SK-N-SH (cell line): ENCODE results near the gene HOXA10. TPM values are rescaled to one million over a fixed set of nuclear protein-coding genes. Genes with fewer than 3 reads are reported as not detected.

Experiments used
- CTCF ChIA-PET: fragments of 300-600, 350-600 bp; formaldehyde crosslinking; extraction: SDS; loops from one replicate; lab custom pipeline; 2021; lab: Yijun Ruan, JAX
- POLR2A ChIA-PET: fragments of 350-600 bp; sonication (Branson Sonifier 250); formaldehyde crosslinking; extraction: SDS; loops from one replicate; lab custom pipeline; 2020; ENCODE audit warnings: antibody characterized with exemption, inconsistent platforms; lab: Yijun Ruan, JAX
- DNase-seq: peaks from one replicate; pipeline ENCODE4 v3.0.0; 2012
- H2AFZ ChIP-seq: fragments of 200-600 bp; sonication (generic); 2 replicates; pipeline ENCODE4 v1.8.1; 2016; ENCODE audit warnings: antibody characterized with exemption, mild to moderate bottlenecking, low read depth
- H3F3A ChIP-seq: fragments of 200-600 bp; sonication (generic); replicated peaks from 2 replicates; pipeline ENCODE3; 2016; ENCODE audit warnings: antibody characterized with exemption, mild to moderate bottlenecking; ENCODE audit not compliant: insufficient read depth
- H3K27ac ChIP-seq, 2 experiments: fragments of 200-500 bp in 1 of 2; fragments of 200-600 bp in 1 of 2; sonication (Bioruptor generic) in 1 of 2; sonication (generic), shearing (Covaris generic) in 1 of 2; 2 replicates each; pipeline versions ENCODE4 v1.5.1 to v1.6.1; 2014 to 2016; ENCODE audit warnings: low read depth in 2 of 2, inconsistent platforms in 1 of 2, low read length in 1 of 2, mild to moderate bottlenecking in 1 of 2, mixed read lengths in 1 of 2
- H3K27me3 ChIP-seq: fragments of 200-600 bp; sonication (generic), shearing (Covaris generic); 2 replicates; pipeline ENCODE4 v1.6.1; 2016; ENCODE audit warnings: mixed run types; ENCODE audit not compliant: insufficient read depth
- H3K36me3 ChIP-seq, 2 experiments: fragments of 200-500 bp in 1 of 2; fragments of 200-600 bp in 1 of 2; sonication (Bioruptor generic) in 1 of 2; sonication (generic) in 1 of 2; replicated peaks in 1 of 2; 2 replicates each; pipeline versions ENCODE3 to v1.5.1; 2014 to 2016; ENCODE audit warnings: low read length in 1 of 2, mild to moderate bottlenecking in 1 of 2; ENCODE audit not compliant: insufficient read depth in 2 of 2, control insufficient read depth in 1 of 2
- H3K4me1 ChIP-seq, 2 experiments: fragments of 200-500 bp in 1 of 2; fragments of 200-600 bp in 1 of 2; sonication (Bioruptor generic) in 1 of 2; sonication (generic), shearing (Covaris generic) in 1 of 2; 2 replicates each; pipeline versions ENCODE4 v1.5.1 to v1.6.1; 2014 to 2016; ENCODE audit warnings: low read depth in 1 of 2, low read length in 1 of 2, mixed run types in 1 of 2; ENCODE audit not compliant: insufficient read depth in 2 of 2, control insufficient read depth in 1 of 2
- H3K4me2 ChIP-seq: fragments of 200-600 bp; sonication (generic), shearing (Covaris generic); 2 replicates; pipeline ENCODE4 v1.6.1; 2017; ENCODE audit warnings: mixed run types
- H3K4me3 ChIP-seq, 2 experiments: fragments of 200-500 bp in 1 of 2; fragments of 200-600 bp in 1 of 2; sonication (Bioruptor generic) in 1 of 2; sonication (generic), shearing (Covaris generic) in 1 of 2; 2 replicates each; pipeline versions ENCODE4 v1.5.1 to v1.8.1; 2014 to 2016; ENCODE audit warnings: low read depth in 2 of 2, inconsistent platforms in 1 of 2, low read length in 1 of 2, mild to moderate bottlenecking in 1 of 2, mixed read lengths in 1 of 2, moderate library complexity in 1 of 2
- H3K79me2 ChIP-seq: fragments of 200-600 bp; sonication (generic); 2 replicates; pipeline ENCODE4 v1.8.1; 2017; ENCODE audit warnings: mild to moderate bottlenecking; ENCODE audit not compliant: insufficient read depth
- H3K9ac ChIP-seq: fragments of 200-600 bp; sonication (generic); 2 replicates; pipeline ENCODE4 v1.6.1; 2017; ENCODE audit warnings: mixed run types
- H3K9me2 ChIP-seq: fragments of 200-600 bp; sonication (generic); 2 replicates; pipeline ENCODE4 v1.6.1; 2017; ENCODE audit warnings: mixed run types
- H3K9me3 ChIP-seq: fragments of 200-600 bp; sonication (generic); 2 replicates; pipeline ENCODE4 v1.6.1; 2017; ENCODE audit warnings: mixed run types, mild to moderate bottlenecking, moderate library complexity
- H4K20me1 ChIP-seq: fragments of 200-600 bp; sonication (generic); 2 replicates; pipeline ENCODE4 v1.6.1; 2017; ENCODE audit warnings: mild to moderate bottlenecking, mixed run types; ENCODE audit not compliant: insufficient read depth
- CHD2 ChIP-seq: fragments of 150-350 bp; IDR thresholded peaks from 2 replicates; pipeline ENCODE4 v1.6.1; 2018; ENCODE audit warnings: low read length; ENCODE audit not compliant: partially characterized antibody
- POLR2AphosphoS5 ChIP-seq: IDR thresholded peaks from 2 replicates; pipeline ENCODE4 v1.6.1; 2012; ENCODE audit warnings: low read depth, low read length
- RXRA ChIP-seq: IDR thresholded peaks from 2 replicates; pipeline ENCODE4 v1.4.0; 2012; ENCODE audit warnings: low read depth, mild to moderate bottlenecking, borderline replicate concordance
- SIN3A ChIP-seq: IDR thresholded peaks from 2 replicates; pipeline ENCODE4 v1.6.1; 2012; ENCODE audit warnings: low read depth, mild to moderate bottlenecking, low read length, moderate library complexity, borderline replicate concordance
- SMC3 ChIP-seq: IDR thresholded peaks from 2 replicates; pipeline ENCODE4 v1.6.1; 2012; ENCODE audit warnings: low read depth, low read length, improper control_type of control experiment
- TCF12 ChIP-seq: IDR thresholded peaks from 2 replicates; pipeline ENCODE4 v1.4.0; 2012
- WGBS: methylation state at CpG from one replicate; pipeline ENCODE4 v1.1.6; 2017; ENCODE audit warnings: low lambda C conversion rate; 5-methylcytosine and 5-hydroxymethylcytosine counted together
- polyA plus RNA-seq, 3 experiments: library from polyadenylated mRNA; depleted of rRNA; stranded (reverse); fragments of >200 nt; gene quantifications; 2 replicates each; pipeline ENCODE4 v1.2.3, GENCODE V29; 2012
- TF ChIP-seq, protein P1 (sequence below): IDR thresholded peaks from 2 replicates; pipeline ENCODE4 v1.4.0; 2012; ENCODE audit warnings: low read depth, borderline replicate concordance
- TF ChIP-seq, protein P2 (sequence below): fragments of 200-600 bp; sonication (generic); IDR thresholded peaks from 2 replicates; pipeline ENCODE4 v1.6.1; 2017; ENCODE audit warnings: antibody characterized with exemption, mild to moderate bottlenecking, moderate library complexity

The HOXA10 gene
- polyA plus RNA-seq, 1 of the 3 experiments (the other 2 are of a cell fraction), result not detected

- POLR2A ChIA-PET, result no interaction called here
- DNase-seq, result no peak
- 10% methylated on average over 6 of the region's 6 CpGs for WGBS
- Histone ChIP-seq H3K9me3 (no peaks in the 10 kb centered on the region), H3K9ac (no peak overlapping the region)
- TF ChIP-seq, protein P1, sequence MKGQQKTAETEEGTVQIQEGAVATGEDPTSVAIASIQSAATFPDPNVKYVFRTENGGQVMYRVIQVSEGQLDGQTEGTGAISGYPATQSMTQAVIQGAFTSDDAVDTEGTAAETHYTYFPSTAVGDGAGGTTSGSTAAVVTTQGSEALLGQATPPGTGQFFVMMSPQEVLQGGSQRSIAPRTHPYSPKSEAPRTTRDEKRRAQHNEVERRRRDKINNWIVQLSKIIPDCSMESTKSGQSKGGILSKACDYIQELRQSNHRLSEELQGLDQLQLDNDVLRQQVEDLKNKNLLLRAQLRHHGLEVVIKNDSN, result no peak
- TF ChIP-seq, protein P2, sequence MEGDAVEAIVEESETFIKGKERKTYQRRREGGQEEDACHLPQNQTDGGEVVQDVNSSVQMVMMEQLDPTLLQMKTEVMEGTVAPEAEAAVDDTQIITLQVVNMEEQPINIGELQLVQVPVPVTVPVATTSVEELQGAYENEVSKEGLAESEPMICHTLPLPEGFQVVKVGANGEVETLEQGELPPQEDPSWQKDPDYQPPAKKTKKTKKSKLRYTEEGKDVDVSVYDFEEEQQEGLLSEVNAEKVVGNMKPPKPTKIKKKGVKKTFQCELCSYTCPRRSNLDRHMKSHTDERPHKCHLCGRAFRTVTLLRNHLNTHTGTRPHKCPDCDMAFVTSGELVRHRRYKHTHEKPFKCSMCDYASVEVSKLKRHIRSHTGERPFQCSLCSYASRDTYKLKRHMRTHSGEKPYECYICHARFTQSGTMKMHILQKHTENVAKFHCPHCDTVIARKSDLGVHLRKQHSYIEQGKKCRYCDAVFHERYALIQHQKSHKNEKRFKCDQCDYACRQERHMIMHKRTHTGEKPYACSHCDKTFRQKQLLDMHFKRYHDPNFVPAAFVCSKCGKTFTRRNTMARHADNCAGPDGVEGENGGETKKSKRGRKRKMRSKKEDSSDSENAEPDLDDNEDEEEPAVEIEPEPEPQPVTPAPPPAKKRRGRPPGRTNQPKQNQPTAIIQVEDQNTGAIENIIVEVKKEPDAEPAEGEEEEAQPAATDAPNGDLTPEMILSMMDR, result no peak
- TF ChIP-seq, all 33 proteins: peak for 0
- H3K4me1 ChIP-seq, result peaks cover 0 to 4% of the 10 kb centered on the region in 2 experiments; a peak in 1 of 4 replicates
- no peaks in the 10 kb centered on the region for H4K20me1 ChIP-seq
- H3K79me2 ChIP-seq, result no peaks in the 10 kb centered on the region
- no peaks in the 10 kb centered on the region for H3K9me2 ChIP-seq
- H3F3A ChIP-seq, result no peaks in the 10 kb centered on the region
- H3K27me3 ChIP-seq, result peaks cover 92% of the 10 kb centered on the region
- CTCF ChIA-PET, result interaction anchor here (0.6 to 5.8 kb wide), 4 partner anchors 11 to 446 kb away, joined by 3 to 36 read pairs (median 4); partner anchors contain the start of gene HOXA5
- H3K36me3 ChIP-seq, result no peaks in the 10 kb centered on the region
- no peak overlapping the region for H3K27ac ChIP-seq
- H3K4me2 ChIP-seq, result no peak overlapping the region
- H3K4me3 ChIP-seq, result no peak overlapping the region
- H2AFZ ChIP-seq, result no peak overlapping the region
These were observed 41.1 kb downstream of the HOXA10 start for GRCh38 chr7:27132978-27133377.

- peaks cover 90% of the 10 kb centered on the region for H3K27me3 ChIP-seq
- no peaks in the 10 kb centered on the region for H4K20me1 ChIP-seq
- H3K9ac ChIP-seq, result no peak overlapping the region
- WGBS, result 6% methylated on average over 2 of the region's 2 CpGs
- H3K4me1 ChIP-seq, result peaks cover 0 to 4% of the 10 kb centered on the region in 2 experiments; a peak in 1 of 4 replicates
- H3K4me2 ChIP-seq, result no peak overlapping the region
- no peaks in the 10 kb centered on the region for H3F3A ChIP-seq
- H3K79me2 ChIP-seq, result no peaks in the 10 kb centered on the region
- DNase-seq, result no peak
- H2AFZ ChIP-seq, result no peak overlapping the region
- no peaks in the 10 kb centered on the region for H3K9me3 ChIP-seq
- ChIA-PET CTCF (interaction anchor here (0.9 to 5.8 kb wide), 8 partner anchors 10 to 278 kb away, joined by 3 to 36 read pairs (median 4); partner anchors contain the start of gene HOXA5), POLR2A (no interaction called here)
- no peaks in the 10 kb centered on the region for H3K9me2 ChIP-seq
- no peaks in the 10 kb centered on the region for H3K36me3 ChIP-seq
- TF ChIP-seq SIN3A (no peak), CHD2 (no peak), TCF12 (no peak), POLR2AphosphoS5 (no peak), SMC3 (no peak), RXRA (no peak)
- TF ChIP-seq, protein P1, result no peak
- H3K27ac ChIP-seq, result no peak overlapping the region
- H3K4me3 ChIP-seq, result no peak overlapping the region
These were observed 41.9 kb downstream of the HOXA10 start for GRCh38 chr7:27132214-27132613.
